Non-pigmented ciliary epithelial cell (primary cell): ENCODE results near the gene TSHZ2.

Experiments
- DNase-seq: peaks from one replicate; pipeline ENCODE4 v3.0.0-alpha.2; 2010; ENCODE audit warnings: low read depth

TSHZ2 gene

DNA sequence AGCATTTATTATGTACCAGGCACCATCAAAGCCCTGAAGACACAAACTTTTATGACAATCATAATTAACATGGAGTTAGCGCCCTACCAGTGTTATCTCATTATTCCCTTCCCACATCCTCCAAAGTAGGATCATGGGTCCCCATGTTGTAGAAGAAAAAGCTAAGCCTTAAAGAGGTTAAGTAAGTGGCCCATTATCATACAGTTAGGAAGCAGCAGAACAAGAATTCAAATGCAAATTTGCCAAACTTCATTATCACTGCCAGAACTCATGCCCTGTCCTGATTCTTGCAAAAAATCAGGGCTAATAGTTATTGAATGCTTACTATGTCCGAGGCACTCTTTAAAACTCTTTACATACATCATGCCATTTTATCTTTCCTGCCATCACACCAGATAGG, 310.9 kb downstream of the TSHZ2 start:
- no peak for DNase-seq

DNA sequence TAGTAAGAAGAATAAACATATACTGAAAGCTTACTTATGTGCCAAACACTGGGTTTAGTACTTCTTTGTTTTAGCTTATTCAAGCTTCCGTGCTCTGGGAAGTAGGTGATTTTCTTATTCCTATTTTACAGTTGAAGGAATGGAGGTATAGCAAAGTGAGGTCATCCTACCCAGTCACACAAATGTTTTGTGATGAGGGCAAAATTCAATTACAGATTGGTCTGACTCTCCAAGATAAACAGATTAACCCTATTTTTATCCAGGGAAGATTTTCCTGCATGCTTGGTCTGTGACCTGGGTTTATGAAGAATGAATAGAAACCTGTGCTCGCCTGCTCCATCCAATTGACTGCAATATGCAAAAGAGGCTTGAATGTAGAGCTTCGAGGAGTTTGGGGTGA, 311.4 kb downstream of the TSHZ2 start:
- DNase-seq: no peak

DNA sequence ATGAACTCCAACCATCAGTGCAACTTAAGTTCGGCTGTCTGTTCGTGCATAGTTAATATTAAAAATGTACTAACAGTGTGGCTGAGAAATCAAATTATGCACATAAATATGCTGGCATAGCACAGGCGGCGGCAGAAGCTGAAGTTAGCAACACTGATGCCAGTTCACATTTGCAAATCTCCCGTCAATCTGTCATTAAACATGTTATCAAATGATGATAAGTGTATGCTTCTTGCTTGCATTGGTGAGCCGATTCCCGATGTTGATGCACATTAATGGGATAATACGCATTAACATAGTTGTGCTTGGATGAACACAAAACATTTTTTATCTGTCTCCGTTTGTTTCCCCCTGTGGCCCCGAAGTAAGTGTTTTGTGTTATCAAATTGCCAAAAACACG, 312.1 kb downstream of the TSHZ2 start:
- DNase-seq: no peak

- no peak for DNase-seq
These were observed 312.5 kb downstream of the TSHZ2 start for GRCh38 chr20:53284696-53285095.

DNA sequence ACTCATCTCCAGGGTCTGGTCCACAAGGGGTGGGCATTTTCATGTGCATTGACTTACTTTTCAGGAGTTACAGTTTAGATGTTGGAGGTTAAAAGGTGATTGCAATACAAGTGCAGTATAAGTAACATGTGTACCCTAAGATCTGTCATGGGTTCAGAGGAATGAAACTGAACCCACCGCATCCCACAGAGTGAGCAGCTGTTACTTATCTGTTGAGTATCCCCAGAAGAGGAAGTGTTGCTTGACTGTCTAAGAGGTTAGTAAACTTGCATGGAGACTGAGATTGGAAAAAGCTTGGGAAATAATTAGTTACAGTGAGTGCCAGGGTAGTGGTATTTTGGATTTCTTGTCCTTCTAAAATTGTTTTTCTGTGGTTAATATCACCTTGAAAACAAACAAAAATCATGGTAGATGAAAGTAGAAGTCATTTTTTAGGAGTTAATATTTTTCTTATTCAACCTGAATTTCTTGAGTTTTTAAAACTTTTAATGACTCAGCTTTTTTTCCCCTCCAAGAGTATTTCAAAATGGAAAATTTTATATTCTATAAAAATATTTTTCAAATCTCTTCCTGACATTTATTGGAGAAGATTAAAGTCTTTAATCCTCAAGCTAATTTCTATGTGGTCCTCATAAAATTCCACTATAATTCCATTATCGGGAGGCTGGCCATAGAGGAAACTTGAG, 315.3 kb downstream of the TSHZ2 start:
- no peak for DNase-seq

DNA sequence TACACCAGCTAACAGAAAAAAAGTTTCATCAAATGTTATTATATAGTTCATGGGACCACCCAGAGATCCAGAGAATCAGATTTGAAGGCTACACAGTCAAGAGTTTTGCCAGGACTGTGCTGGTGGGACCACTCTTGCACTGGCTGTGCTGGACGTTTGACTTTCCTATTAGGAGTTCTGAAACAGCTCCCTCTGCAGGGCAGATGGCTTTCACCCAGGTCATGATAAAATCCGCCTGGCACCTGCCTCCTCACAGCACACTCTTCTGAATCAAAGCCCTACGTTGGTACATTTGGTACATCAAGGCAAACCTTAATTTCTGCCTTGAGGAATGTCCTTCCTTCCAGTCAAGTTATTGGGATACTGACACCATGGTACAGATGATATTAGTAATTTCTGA, 319.4 kb downstream of the TSHZ2 start:
- no peak for DNase-seq

DNA sequence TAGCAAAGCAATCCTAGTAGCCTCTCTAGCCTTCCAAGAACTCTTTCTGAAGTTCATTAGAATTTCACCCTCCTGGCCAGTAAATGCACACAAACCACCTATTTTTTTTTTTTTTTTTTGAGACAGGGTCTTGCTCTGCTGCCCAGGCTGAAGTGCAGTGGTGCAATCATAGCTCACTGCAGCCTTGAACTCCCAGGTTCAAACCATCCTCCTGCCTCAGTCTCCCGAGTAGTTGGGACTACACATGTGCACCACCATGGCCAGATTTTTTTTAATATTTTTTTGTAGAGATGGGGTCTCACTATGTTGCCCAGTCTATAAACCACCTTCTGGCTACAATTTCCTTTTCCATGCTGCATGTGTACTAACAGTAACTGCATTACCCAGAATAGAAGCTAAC, 320.2 kb downstream of the TSHZ2 start:
- no peak for DNase-seq

- DNase-seq: no peak
These were observed 322.6 kb downstream of the TSHZ2 start for GRCh38 chr20:53294804-53295203.

DNA sequence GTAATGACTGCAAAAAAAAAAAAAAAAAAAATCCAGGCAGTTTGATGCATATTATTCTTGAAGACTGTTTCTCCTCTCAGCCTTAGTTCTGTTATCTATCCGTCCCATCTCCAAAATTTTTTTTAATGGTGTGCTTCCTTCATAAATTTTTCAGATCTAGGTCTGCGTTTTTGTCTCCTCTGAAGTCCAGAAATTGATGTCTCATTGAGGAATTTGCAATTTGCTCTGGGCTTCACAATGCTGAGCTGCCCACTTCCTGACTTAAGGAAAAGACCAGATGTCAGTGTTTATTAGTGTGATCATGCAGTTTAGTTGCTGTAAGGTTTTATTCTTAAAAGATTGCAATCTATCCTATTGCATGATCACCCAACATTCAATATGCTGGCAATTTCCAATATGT, 323.9 kb downstream of the TSHZ2 start:
- no peak for DNase-seq

DNA sequence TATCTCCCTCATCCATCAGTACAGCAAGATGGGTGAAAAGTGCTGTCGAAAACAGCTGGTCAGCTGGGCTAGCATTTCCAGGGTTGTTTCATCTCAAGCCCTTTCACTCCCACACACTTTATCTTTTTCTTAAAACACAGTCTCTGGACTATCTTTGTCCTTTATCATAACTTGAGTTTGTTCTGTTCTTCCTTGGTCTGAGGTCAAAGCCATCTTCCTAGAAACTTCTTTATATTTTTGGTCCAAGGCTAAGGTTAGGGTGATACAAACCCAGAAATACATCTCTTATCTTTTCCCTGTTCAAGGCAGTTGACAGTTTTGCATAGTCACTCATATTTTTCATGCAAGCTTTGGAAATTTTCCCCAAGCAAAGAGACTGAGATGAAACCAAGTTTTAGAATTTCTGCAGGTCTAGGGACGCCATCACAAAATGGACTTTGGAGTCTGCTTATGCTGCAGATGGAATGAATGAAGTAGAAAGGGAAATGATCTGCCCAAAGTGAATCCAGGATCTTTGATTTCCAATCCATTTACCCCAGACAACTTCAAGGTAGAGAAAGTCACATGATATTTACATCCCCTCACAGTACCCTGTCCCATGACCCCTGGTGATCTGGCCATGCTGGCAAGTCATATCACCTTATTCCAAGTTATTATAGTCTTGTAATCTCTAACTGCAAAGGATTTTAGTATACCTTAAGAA, 324.4 kb downstream of the TSHZ2 start:
- no peak for DNase-seq

DNA sequence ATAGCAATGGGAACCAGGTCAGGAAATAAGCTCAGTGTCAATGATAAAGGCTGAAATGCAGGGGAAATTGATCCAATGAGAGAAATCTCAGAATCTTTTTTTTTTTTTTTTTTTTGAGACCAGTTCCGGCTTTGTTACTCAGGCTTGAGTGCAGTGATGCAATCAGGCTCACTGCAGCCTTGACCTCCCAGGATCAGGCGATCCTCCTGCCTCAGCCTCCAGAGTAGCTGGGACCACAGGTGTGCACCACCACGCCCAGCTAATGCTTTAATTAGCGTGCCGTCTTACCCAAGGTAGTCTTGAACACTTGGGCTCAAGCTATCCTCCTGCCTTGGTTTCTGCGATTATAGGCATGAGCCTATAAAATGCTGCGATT, 325.0 kb downstream of the TSHZ2 start:
- DNase-seq: no peak

- DNase-seq: no peak
These were observed 326.1 kb downstream of the TSHZ2 start for GRCh38 chr20:53298260-53298659.

- DNase-seq: no peak
These were observed 326.8 kb downstream of the TSHZ2 start for GRCh38 chr20:53298911-53299310.

DNA sequence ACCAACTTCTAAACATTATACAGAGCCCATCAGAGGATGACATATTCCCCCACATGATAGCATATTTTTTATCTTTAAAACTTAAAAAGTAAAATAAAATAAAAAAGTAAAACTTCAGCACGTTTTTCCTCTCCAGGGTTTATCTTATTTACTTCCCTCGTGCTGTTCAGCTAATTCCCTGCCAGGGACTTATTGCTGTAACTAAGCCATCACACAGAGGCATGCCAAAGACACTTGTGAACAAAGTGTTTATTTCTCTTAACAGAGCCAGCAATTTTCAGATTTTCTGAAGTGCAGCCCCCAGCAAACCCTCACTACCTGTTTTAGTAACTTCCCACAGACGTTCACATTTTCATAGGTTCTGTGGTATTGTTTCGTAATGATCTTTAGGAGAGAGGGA, 327.7 kb downstream of the TSHZ2 start:
- DNase-seq: no peak

- no peak for DNase-seq
These were observed 329.7 kb downstream of the TSHZ2 start for GRCh38 chr20:53301869-53302268.

DNA sequence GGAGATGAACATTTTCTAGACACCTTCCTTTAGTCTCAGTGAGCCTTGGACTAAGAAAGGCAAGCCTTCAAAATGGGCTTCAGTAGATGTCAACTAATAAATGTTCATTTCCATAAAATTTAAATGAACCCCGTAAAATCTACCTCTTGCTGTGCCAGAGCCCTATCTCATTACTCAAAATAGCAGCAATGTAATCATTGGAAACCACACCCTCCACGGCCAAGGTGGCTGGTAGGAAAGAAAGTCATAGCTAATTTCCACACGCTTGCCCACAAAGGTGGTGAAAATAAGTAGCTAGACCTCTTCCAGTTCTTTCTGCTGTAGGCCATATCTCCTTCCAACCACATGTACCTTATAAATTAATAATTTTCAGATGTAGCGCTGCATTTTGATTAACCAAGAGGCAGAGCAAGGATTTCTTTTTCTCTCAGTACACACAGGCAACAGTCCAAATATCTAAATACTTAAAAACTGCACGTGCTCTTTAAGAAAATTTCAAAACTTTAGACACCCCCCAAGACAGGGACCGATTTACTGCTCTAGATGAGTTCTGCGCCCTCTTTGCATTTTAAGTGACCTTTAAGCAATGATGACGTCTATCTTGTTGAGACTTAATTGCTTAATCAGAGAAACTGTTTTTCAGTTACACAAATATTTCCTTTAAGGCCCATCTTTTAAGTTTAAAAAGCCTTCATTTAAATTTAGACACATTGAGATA, 330.7 kb downstream of the TSHZ2 start:
- DNase-seq: no peak

DNA sequence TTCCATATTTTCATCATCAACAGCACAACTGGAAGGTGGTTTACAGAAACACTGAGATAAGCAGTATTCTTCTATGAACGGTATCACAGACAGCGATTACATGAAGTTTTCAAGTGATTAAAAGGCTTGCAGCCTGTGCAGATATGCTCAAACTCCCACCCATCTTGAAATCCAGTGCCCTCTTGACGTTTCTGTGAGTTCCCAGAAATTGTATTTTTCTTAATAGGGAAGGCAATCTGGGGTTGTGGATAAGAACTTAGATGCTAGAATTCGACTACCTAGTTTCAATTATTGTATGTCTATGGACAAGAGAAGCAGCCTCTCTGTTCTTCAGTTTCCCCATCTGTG, 331.2 kb downstream of the TSHZ2 start:
- no peak for DNase-seq

DNA sequence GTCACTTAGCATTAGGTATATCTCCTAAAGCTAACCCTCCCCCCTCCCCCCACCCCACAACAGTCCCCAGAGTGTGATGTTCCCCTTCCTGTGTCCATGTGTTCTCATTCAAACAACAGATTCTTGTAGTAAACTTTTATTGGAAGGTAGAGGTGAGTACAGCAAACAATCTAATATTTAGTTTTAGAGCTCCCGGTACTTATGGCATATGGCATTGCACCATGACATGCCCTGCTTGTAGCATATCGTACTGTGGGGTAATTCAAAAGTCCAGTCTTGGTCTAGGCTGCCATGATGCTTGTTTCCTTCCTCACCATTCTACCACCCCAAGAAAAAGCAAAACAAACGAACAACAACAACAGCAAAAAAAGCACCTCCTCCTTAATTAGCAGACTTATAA, 332.0 kb downstream of the TSHZ2 start:
- no peak for DNase-seq

- no peak for DNase-seq
These were observed 334.1 kb downstream of the TSHZ2 start for GRCh38 chr20:53306192-53306805.

GRCh38 chr20:53307964-53308597, 335.9 kb downstream of the TSHZ2 start:
- no peak for DNase-seq

DNA sequence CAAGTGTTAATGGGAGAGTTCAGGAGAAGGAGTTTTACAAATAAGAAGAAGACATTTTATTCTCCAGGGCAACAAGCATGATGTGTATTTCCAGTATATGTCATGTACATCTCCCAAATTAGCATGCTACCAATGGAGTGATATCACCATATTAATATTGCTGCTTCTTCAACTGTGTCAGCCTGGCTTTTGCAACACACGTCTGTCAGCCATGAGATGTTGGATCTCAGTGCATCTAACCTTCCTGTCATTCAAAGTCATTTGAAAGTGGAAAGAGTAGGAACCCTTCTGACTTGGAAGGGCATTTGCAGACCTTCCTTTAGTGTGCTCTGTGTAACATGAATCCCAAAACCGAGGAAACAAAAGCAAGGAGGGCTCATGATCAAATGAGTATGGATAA, 337.4 kb downstream of the TSHZ2 start:
- no peak for DNase-seq

- no peak for DNase-seq
These were observed 340.8 kb downstream of the TSHZ2 start for GRCh38 chr20:53312957-53313356.
